Effector CD4-positive, alpha-beta T cell (primary cell): ENCODE measurements around the gene SNRNP70.
"Not testable (repeated sequence)": the region's sequence is repeated elsewhere in the genome, so short reads cannot be mapped to it uniquely, and the experiment has no call there.

Experiments
- DNase-seq: peaks from one replicate; pipeline ENCODE4 v3.0.0-alpha.2; 2020

SNRNP70 gene

GRCh38 chr19:49121841-49122240, 36.6 kb downstream of the SNRNP70 start:
- DNase-seq, result not testable (repeated sequence)

DNA sequence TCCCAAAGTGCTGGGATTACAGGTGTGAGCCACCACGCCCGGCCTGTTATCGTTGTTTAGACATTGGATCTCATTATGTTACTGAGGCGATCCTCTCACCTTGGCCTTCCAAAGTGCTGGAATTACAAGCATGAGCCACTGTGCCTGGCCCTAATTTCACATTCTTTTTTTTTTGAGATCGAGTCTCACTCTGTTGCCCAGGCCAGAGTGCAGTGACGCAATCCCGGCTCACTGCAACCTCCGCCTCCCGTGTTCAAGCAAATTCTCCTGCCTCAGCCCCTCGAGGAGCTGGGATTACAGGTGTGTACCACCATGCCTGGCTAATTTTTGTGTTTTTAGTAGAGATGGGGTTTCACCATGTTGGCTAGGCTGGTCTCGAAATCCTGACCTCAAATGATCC, 38.0 kb downstream of the SNRNP70 start:
- not testable (repeated sequence) for DNase-seq

GRCh38 chr19:49125025-49125731, 39.9 kb downstream of the SNRNP70 start:
- no peak for DNase-seq

DNA sequence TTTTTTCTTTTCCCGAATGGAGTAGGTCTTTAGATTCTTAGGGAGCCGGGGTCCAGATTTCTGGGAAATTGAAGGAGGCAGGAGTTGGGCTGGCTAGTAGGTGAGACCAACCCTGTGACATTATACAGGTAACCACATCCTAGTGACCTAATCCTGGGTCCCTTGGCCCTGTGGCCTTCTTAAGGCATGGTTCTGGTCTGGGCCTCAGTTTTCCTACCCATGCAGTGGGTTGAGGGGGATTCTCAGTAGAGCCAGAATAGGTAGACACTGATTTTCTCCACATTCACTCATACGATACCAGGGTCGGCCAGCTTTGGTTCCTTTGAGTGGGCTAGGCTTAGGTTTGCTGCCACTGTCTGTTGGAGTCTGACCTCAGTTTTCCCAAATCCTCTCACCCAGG, 41.3 kb downstream of the SNRNP70 start:
- DNase-seq, result no peak

GRCh38 chr19:49127225-49127624, 42.0 kb downstream of the SNRNP70 start:
- not testable (repeated sequence) for DNase-seq

- peak; percentile 87 for DNase-seq
These were observed 42.7 kb downstream of the SNRNP70 start for GRCh38 chr19:49127674-49128544.

DNA sequence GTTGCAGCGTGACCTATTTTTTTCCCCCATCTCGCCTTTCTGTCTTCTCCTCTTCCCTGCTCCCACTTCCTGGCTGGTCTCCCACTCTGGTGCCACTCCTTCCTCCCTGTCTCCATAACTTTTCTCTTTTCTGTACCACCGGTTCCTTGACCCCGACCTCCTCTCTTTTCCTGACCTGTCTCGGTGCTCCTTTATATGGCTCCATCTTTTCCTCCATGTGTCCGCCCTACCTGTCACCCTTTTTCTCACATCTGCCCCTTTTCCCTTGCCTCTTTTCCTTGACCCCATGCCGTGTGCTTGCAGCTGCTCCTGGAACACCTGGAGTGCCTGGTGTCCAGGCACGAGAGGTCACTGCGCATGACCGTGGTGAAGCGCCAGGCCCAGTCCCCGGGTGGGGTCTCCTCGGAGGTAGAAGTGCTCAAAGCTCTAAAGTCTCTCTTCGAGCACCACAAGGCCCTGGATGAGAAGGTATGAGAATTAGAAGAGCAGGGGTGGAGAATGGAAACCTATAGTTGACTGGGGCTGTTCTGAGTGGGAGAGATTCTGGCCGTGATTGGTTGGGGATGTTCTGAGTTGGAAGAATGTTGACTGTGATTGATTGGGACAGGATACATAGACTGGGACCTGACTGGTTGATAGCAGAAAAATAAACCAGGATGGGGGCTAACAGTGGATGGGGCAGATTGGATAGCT, 43.4 kb downstream of the SNRNP70 start:
- no peak for DNase-seq

DNA sequence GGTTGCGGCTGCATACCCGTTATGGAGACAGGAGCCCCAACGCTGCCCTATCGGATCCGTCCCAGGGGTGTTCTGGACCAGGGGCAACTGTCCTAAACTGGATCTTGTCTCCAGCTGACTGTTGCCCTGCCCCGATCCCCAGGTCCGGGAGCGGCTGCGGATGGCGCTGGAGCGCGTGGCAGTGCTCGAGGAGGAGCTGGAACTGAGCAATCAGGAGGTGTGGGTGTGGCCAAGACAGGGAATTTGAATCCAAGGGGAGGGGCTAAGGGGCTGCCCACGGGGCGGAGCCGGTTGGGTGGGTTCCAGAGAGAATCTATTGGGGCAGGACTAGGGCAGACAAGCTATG, 44.0 kb downstream of the SNRNP70 start:
- DNase-seq, result no peak

DNA sequence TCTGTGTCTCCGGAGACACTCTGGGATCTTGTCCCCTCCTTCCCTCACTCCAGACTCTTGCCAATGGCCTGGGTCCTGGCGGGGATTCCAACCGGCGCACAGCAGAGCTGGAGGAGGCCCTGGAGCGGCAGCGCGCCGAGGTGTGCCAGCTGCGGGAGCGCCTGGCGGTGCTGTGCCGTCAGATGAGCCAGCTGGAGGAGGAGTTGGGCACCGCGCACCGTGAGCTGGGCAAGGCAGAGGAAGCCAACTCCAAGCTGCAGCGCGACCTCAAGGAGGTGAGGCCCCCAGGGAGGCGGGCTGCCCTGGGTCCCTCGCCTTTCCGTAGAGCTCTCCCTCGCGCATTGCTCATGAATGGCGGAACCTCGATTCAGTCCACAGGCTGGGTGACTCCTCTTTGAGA, 45.1 kb downstream of the SNRNP70 start:
- DNase-seq, result no peak

- DNase-seq, result no peak
These were observed 47.8 kb downstream of the SNRNP70 start for GRCh38 chr19:49132974-49133609.

DNA sequence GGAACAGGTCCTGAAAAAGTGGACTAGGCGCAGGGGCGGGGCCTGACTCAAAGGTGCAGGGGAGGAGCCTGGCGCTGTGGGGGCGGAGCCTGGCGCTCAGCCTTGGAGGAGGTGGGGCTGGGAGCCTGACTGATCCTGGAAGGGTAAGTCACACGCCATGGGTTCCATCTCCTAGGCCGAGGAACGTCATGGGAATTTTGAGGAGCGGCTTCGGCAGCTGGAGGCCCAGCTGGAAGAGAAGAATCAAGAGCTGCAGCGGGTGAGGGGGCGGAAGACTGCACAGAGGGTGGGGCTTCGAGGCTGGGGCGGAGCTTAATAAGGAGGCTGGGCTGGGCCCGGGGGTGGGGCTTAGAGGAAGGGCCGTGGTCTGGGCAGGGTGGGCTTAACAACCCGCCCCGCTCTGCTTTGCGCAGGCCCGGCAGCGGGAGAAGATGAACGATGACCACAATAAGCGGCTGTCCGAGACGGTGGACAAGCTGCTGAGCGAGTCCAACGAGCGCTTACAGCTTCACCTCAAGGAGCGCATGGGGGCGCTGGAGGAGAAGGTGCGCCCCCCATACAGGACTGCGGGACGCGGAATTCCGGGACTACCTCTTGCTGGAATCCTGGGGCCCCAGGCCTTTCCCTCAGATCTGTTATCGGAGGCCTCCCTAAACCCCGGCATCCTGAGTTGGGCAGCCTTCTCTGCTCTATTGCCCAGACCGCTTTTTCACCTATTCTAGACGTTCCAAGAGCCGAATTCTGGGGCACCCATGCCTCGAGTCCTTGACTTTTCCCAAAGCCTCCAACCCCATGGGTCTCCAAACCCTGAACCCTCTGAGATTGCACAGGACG, 48.6 kb downstream of the SNRNP70 start:
- no peak for DNase-seq

DNA sequence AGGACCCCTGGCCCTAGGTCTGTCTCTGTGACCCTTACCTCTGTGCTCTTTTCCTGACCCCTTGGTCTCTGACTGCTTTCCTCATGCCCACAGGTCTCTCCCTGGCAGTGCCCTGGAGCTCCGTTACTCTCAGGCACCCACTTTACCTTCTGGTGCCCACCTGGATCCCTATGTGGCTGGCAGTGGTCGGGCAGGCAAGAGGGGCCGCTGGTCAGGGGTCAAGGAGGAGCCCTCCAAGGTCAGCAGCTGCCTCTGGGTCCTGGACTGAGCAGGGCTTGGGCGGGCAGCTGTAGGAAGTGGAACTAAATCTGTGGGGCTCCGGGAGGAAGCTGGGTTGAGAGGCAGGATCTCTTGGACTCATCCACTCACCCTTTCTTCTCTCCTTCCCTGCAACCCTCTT, 50.4 kb downstream of the SNRNP70 start:
- no peak for DNase-seq

GRCh38 chr19:49136771-49137171, 51.5 kb downstream of the SNRNP70 start:
- no peak for DNase-seq

- no peak for DNase-seq
These were observed 55.7 kb downstream of the SNRNP70 start for GRCh38 chr19:49140951-49141350.

GRCh38 chr19:49141352-49141751, 56.1 kb downstream of the SNRNP70 start:
- DNase-seq, result no peak

- peak; percentile 33 for DNase-seq
These were observed 57.6 kb downstream of the SNRNP70 start for GRCh38 chr19:49142866-49143335.

DNA sequence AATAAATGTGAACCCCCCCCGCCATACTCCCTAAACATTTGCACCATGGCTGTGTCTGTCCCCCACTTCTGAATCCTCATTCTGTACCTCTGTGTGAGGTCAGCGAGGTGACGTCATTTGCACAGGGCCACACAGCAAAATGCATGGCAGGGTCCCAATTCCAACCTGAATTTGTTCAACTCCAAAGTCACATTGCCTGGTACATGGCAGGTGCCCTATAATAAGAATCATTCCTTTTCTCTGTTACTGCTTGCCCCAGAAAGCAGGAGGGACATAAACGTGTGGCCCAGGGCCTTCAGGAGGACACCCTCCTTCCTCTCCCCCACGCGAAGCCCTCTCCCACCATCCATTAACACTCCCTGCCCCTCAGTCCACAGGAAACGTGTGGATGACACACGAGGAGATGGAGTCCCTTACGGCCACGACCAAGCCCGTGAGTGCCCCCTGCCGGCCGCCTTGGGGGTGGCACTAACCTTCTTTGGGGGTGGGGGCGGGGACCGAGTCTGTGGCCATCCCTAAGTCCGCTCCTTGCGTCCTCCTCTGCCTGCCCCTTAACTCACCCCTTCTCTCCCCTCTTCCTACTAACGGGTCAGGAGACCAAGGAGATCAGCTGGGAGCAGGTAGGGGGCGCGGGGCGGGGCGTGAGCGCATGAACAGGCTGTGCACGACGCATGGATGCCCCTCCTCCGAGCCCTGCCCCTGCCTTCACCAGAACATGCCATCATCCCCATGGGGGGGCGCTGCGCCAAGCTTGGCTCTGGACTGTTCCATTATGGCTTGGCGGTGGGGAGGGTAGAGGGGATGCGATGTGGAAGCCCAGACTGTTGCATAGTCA, 60.5 kb downstream of the SNRNP70 start:
- peak; percentile 73 for DNase-seq

DNA sequence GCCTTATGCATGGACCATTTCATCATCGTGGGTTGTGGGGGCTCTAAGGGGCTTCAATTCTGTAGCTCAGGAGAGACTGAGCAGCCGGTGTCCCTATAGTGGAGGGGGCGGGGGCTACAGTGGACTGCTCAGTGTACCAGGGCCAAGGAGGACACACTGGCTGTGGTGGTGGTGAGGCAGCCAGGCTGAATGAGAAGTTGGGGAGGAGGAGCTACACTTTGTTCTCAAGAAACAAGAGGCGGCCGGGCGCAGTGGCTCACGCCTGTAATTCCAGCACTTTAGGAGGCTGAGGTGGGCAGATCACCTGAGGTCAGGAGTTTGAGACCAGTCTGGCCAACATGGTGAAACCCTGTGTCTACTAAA, 61.1 kb downstream of the SNRNP70 start:
- not testable (repeated sequence) for DNase-seq

GRCh38 chr19:49148044-49148682, 62.9 kb downstream of the SNRNP70 start:
- DNase-seq, result no peak

DNA sequence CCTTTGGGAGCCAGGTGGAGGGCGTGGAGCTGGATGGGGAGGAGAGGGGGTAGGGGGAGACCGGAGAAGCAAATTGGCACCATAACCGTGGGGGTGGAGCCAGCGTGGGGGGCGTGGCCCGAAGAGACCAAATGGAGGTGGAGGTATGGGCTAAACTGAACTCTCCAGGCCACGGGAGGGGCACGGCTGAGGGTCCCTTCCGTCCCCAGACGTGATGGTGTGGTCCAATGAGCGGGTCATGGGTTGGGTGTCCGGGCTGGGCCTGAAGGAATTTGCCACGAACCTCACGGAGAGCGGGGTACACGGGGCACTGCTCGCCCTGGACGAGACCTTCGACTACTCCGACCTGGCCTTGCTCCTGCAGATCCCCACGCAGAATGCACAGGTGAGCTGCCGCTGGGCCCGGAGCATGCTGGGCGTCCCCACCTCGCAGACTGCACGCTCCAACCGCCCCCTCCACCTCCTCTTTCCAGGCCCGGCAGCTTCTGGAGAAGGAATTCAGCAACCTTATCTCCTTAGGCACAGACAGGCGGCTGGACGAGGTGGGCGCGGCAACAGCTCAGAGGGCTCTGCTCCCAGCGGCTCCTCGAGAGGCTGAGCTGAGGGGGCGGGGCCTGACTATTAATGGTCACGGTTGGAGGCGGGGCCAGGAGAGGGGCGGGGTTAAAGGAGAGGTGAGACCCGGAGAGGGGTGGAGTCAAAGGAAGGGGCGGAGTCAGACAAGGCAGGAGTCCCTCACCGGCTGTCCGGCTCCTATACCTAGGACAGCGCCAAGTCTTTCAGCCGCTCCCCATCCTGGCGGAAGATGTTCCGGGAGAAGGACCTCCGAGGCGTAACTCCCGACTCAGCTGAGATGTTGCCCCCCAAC, 63.8 kb downstream of the SNRNP70 start:
- peak; percentile 67 for DNase-seq
